Nephron progenitor cell (in vitro differentiated cells): ENCODE results near the gene PCGF1.
A peak's percentile ranks its signal among the peaks of the same experiment; 100 is the strongest.
"Not testable (repeated sequence)": the region's sequence is repeated elsewhere in the genome, so short reads cannot be mapped to it uniquely, and the experiment has no call there.

Experiments used
- DNase-seq: peaks from one replicate; pipeline ENCODE4 v3.0.0; 2021
- H3K27ac Mint-ChIP-seq: 2 replicates; pipeline ENCODE4 v1.8.0; 2021; ENCODE audit warnings: mild to moderate bottlenecking, moderate library complexity, mixed read lengths
- H3K27me3 Mint-ChIP-seq: 2 replicates; pipeline ENCODE4 v1.8.0; 2021; ENCODE audit warnings: mild to moderate bottlenecking, low read depth, mixed read lengths; ENCODE audit not compliant: poor library complexity
- H3K36me3 Mint-ChIP-seq: 2 replicates; pipeline ENCODE4 v1.8.0; 2021; ENCODE audit warnings: low read depth, mixed read lengths
- H3K4me1 Mint-ChIP-seq: 2 replicates; pipeline ENCODE4 v1.8.0; 2021; ENCODE audit warnings: mixed read lengths
- H3K4me3 Mint-ChIP-seq: 2 replicates; pipeline ENCODE4 v1.8.0; 2021; ENCODE audit warnings: mild to moderate bottlenecking, moderate library complexity, mixed read lengths
- H3K9me3 Mint-ChIP-seq: 2 replicates; pipeline ENCODE4 v1.8.0; 2021; ENCODE audit warnings: mild to moderate bottlenecking, moderate library complexity, mixed read lengths
- CTCF ChIP-seq: fragments of 200-600 bp; sonication (generic); IDR thresholded peaks from 2 replicates; pipeline ENCODE4 v1.5.0; 2021; ENCODE audit warnings: antibody characterized with exemption

Gene PCGF1

GRCh38 chr2:74462054-74462785 lies 45.3 kb downstream of the PCGF1 start:
- H3K36me3 Mint-ChIP-seq, result peaks cover 16% of the 10 kb centered on the region
- no peaks in the 10 kb centered on the region for H3K9me3 Mint-ChIP-seq
- TF ChIP-seq CTCF, result no peak
- H3K27me3 Mint-ChIP-seq, result no peaks in the 10 kb centered on the region
- H3K4me1 Mint-ChIP-seq, result peaks cover 47% of the 10 kb centered on the region
- H3K27ac Mint-ChIP-seq, result no peak overlapping the region
- no peak for DNase-seq
- no peak overlapping the region for H3K4me3 Mint-ChIP-seq

- peak; percentile 35 for DNase-seq
- H3K36me3 Mint-ChIP-seq, result peaks cover 16% of the 10 kb centered on the region
- no peaks in the 10 kb centered on the region for H3K9me3 Mint-ChIP-seq
- no peaks in the 10 kb centered on the region for H3K27me3 Mint-ChIP-seq
- no peak overlapping the region for H3K27ac Mint-ChIP-seq
- no peak for TF ChIP-seq CTCF
- peak overlapping the region; percentile 23 for H3K4me3 Mint-ChIP-seq
- H3K4me1 Mint-ChIP-seq, result peaks cover 55% of the 10 kb centered on the region
Observed at GRCh38 chr2:74461187-74462053, 46.1 kb downstream of the PCGF1 start.

- not testable (repeated sequence) for DNase-seq, H3K9me3 Mint-ChIP-seq, H3K27me3 Mint-ChIP-seq
- peak overlapping the region; percentile 95 for H3K4me3 Mint-ChIP-seq
- peaks cover 57% of the 10 kb centered on the region for H3K4me1 Mint-ChIP-seq
- peaks cover 16% of the 10 kb centered on the region for H3K36me3 Mint-ChIP-seq
- H3K27ac Mint-ChIP-seq, result peak overlapping the region; percentile 72
Observed at GRCh38 chr2:74460187-74460586, 47.3 kb downstream of the PCGF1 start.

- peaks cover 62% of the 10 kb centered on the region for H3K4me1 Mint-ChIP-seq
- peak overlapping the region; percentile 72 for H3K27ac Mint-ChIP-seq
- peak overlapping the region; percentile 95 for H3K4me3 Mint-ChIP-seq
- not testable (repeated sequence) for H3K27me3 Mint-ChIP-seq, H3K9me3 Mint-ChIP-seq, DNase-seq
- H3K36me3 Mint-ChIP-seq, result peaks cover 16% of the 10 kb centered on the region
Observed at GRCh38 chr2:74459503-74460118, 47.9 kb downstream of the PCGF1 start.

GRCh38 chr2:74458938-74459363 lies 48.5 kb downstream of the PCGF1 start:
- Mint-ChIP-seq H3K27ac (peak overlapping the region; percentile 70), H3K27me3 (no peaks in the 10 kb centered on the region), H3K4me1 (peaks cover 62% of the 10 kb centered on the region), H3K9me3 (no peaks in the 10 kb centered on the region), H3K4me3 (peak overlapping the region; percentile 95), H3K36me3 (peaks cover 16% of the 10 kb centered on the region)
- DNase-seq, result no peak
- TF ChIP-seq CTCF, result no peak

GRCh38 chr2:74458132-74458937 lies 49.2 kb downstream of the PCGF1 start, which contains the start of gene WBP1:
WBP1 (plus strand) TSS chr2:74458438; CDS start chr2:74458603, 165 bp downstream.
- peak within 1 kb of the TSS; percentile 95 for H3K4me3 Mint-ChIP-seq
- no peak for TF ChIP-seq CTCF
- H3K36me3 Mint-ChIP-seq, result peaks cover 15% of the 10 kb centered on the region
- H3K27me3 Mint-ChIP-seq, result no peaks in the 10 kb centered on the region
- H3K27ac Mint-ChIP-seq, result peak within 1 kb of the TSS; percentile 98
- H3K9me3 Mint-ChIP-seq, result no peaks in the 10 kb centered on the region
- DNase-seq, result peak; percentile 98
- peaks cover 60% of the 10 kb centered on the region for H3K4me1 Mint-ChIP-seq
